Astrocyte (in vitro differentiated cells and primary cell): ENCODE data around the gene OOSP3. TPM values are rescaled to one million over a fixed set of nuclear protein-coding genes. Genes with fewer than 3 reads are reported as not detected.

Experiments used
- DNase-seq: peaks from one replicate; pipeline ENCODE4 v3.0.0-alpha.2; 2010; ENCODE audit warnings: low read depth
- FAIRE-seq: peaks from 2 replicates; lab custom pipeline; 2011; peaks lifted over from hg19 to GRCh38; lab: Jason Lieb, UNC
- H2AFZ ChIP-seq: 2 replicates; pipeline ENCODE4 v1.6.0; 2012; ENCODE audit warnings: low read depth, low read length, inconsistent platforms
- H3K27ac ChIP-seq: 2 replicates; pipeline ENCODE4 v1.5.1; 2011; ENCODE audit warnings: low read depth, low read length, inconsistent platforms
- H3K27me3 ChIP-seq: 2 replicates; pipeline ENCODE4 v1.6.0; 2011; ENCODE audit warnings: low read length, inconsistent platforms; ENCODE audit not compliant: insufficient read depth
- H3K36me3 ChIP-seq: 2 replicates; pipeline ENCODE4 v1.5.1; 2011; ENCODE audit warnings: low read length, inconsistent platforms; ENCODE audit not compliant: insufficient read depth
- H3K4me1 ChIP-seq: 2 replicates; pipeline ENCODE4 v1.5.1; 2011; ENCODE audit warnings: low read length, inconsistent platforms; ENCODE audit not compliant: insufficient read depth
- H3K4me2 ChIP-seq: 2 replicates; pipeline ENCODE4 v1.6.0; 2012; ENCODE audit warnings: low read length, inconsistent platforms
- H3K4me3 ChIP-seq: 2 replicates; pipeline ENCODE4 v1.5.1; 2011; ENCODE audit warnings: low read depth, mild to moderate bottlenecking, low read length, inconsistent platforms; ENCODE audit not compliant: insufficient read depth
- H3K79me2 ChIP-seq: 2 replicates; pipeline ENCODE4 v1.6.0; 2012; ENCODE audit warnings: mild to moderate bottlenecking, low read length, inconsistent platforms; ENCODE audit not compliant: insufficient read depth
- H3K9ac ChIP-seq: 2 replicates; pipeline ENCODE4 v1.6.0; 2012; ENCODE audit warnings: mild to moderate bottlenecking, low read length, inconsistent platforms
- H3K9me3 ChIP-seq: 2 replicates; pipeline ENCODE4 v1.5.1; 2012; ENCODE audit warnings: low read depth, mild to moderate bottlenecking, low read length, inconsistent platforms; ENCODE audit not compliant: insufficient read depth
- H4K20me1 ChIP-seq: 2 replicates; pipeline ENCODE4 v1.6.0; 2012; ENCODE audit warnings: low read length, inconsistent platforms; ENCODE audit not compliant: insufficient read depth
- H3K27ac Mint-ChIP-seq: one replicate; pipeline ENCODE4 v1.8.0; 2021; ENCODE audit warnings: mild to moderate bottlenecking, mixed read lengths; ENCODE audit not compliant: unreplicated experiment
- H3K27me3 Mint-ChIP-seq: one replicate; pipeline ENCODE4 v1.8.0; 2021; ENCODE audit warnings: low read depth, mixed read lengths; ENCODE audit not compliant: unreplicated experiment
- H3K36me3 Mint-ChIP-seq: one replicate; pipeline ENCODE4 v1.8.0; 2021; ENCODE audit warnings: low read depth, mixed read lengths; ENCODE audit not compliant: unreplicated experiment
- H3K4me1 Mint-ChIP-seq: one replicate; pipeline ENCODE4 v1.8.0; 2021; ENCODE audit warnings: low read depth, mixed read lengths; ENCODE audit not compliant: unreplicated experiment
- H3K4me3 Mint-ChIP-seq: one replicate; pipeline ENCODE4 v1.8.0; 2021; ENCODE audit warnings: mild to moderate bottlenecking, moderate library complexity, mixed read lengths; ENCODE audit not compliant: unreplicated experiment
- H3K9me3 Mint-ChIP-seq: one replicate; pipeline ENCODE4 v1.8.0; 2021; ENCODE audit warnings: mild to moderate bottlenecking, mixed read lengths; ENCODE audit not compliant: unreplicated experiment
- EZH2 ChIP-seq: IDR thresholded peaks from 2 replicates; pipeline ENCODE4 v1.6.1; 2012; ENCODE audit warnings: mild to moderate bottlenecking, low read length, inconsistent platforms; ENCODE audit not compliant: insufficient read depth
- total RNA-seq: library from RNA; stranded (reverse); gene quantifications from 2 replicates; pipeline ENCODE4 v1.2.1, GENCODE V29; 2021
- TF ChIP-seq, protein P1 (sequence below): IDR thresholded peaks from 2 replicates; pipeline ENCODE4 v1.5.1; 2011; ENCODE audit warnings: low read depth, mild to moderate bottlenecking, inconsistent platforms, low read length, moderate library complexity; ENCODE audit not compliant: insufficient read depth

The OOSP3 gene
- total RNA-seq, 1 donor from 2014 or later, result not detected

DNA sequence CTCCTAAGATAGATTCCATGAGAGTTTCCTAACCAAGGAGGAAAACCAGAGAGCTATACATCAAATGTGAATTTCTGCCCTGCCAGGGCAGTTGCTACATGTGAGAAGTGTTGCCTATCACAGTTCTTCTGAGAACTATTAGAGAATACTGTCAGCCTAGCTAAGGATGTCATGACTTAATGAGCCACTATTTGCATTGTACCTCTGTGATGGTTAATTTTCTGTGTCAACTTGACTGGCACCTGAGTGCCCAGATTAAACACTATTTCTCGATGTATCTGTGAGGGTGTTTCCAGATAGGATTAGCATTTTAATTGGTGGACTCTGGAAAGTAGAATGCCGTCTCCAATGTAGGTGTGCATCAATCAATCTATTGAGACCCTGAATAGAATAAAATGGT lies 10.6 kb upstream of the OOSP3 start:
- FAIRE-seq, result no peak
- Histone ChIP-seq H3K9ac (no peak overlapping the region), H3K4me1 (no peaks in the 10 kb centered on the region), H3K36me3 (no peaks in the 10 kb centered on the region), H3K4me2 (no peak overlapping the region), H3K4me3 (no peak overlapping the region), H2AFZ (no peak overlapping the region), H3K27me3 (no peaks in the 10 kb centered on the region), H3K27ac (no peak overlapping the region), H3K79me2 (no peaks in the 10 kb centered on the region), H3K9me3 (no peaks in the 10 kb centered on the region), H4K20me1 (no peaks in the 10 kb centered on the region)
- TF ChIP-seq, protein P1, sequence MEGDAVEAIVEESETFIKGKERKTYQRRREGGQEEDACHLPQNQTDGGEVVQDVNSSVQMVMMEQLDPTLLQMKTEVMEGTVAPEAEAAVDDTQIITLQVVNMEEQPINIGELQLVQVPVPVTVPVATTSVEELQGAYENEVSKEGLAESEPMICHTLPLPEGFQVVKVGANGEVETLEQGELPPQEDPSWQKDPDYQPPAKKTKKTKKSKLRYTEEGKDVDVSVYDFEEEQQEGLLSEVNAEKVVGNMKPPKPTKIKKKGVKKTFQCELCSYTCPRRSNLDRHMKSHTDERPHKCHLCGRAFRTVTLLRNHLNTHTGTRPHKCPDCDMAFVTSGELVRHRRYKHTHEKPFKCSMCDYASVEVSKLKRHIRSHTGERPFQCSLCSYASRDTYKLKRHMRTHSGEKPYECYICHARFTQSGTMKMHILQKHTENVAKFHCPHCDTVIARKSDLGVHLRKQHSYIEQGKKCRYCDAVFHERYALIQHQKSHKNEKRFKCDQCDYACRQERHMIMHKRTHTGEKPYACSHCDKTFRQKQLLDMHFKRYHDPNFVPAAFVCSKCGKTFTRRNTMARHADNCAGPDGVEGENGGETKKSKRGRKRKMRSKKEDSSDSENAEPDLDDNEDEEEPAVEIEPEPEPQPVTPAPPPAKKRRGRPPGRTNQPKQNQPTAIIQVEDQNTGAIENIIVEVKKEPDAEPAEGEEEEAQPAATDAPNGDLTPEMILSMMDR, result no peak
- no peak for TF ChIP-seq EZH2
- DNase-seq, result no peak
- H3K27me3 Mint-ChIP-seq, result no peaks in the 10 kb centered on the region
- no peaks in the 10 kb centered on the region for H3K36me3 Mint-ChIP-seq
- H3K9me3 Mint-ChIP-seq, result peaks cover 3% of the 10 kb centered on the region
- peaks cover 9% of the 10 kb centered on the region for H3K4me1 Mint-ChIP-seq
- no peak overlapping the region for H3K27ac Mint-ChIP-seq
- no peak overlapping the region for H3K4me3 Mint-ChIP-seq

DNA sequence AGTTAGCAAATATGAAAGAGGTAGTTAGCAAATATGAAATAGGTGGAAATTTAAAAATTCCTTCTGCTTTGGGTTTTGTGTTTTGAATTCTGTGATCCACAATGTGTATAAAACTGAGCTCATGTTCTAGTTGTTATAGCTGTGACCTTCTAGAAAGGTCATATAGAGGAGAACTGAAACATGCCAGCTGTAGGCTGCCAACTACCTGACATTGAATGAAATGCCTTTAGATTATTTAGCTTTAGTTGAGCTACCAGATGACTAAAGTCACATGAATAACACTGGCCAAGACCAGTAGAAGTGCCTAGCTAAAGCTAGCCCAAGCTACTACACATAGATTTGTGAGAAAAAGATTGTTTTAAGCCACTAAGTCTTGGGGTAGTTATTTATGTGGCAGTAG lies 6.5 kb upstream of the OOSP3 start:
- no peak for FAIRE-seq
- no peak for DNase-seq
- TF ChIP-seq EZH2, result no peak
- TF ChIP-seq, protein P1, result no peak
- Histone ChIP-seq H3K9ac (no peak overlapping the region), H3K4me3 (no peak overlapping the region), H3K79me2 (no peaks in the 10 kb centered on the region), H3K27ac (no peak overlapping the region), H3K36me3 (no peaks in the 10 kb centered on the region), H4K20me1 (no peaks in the 10 kb centered on the region), H2AFZ (no peak overlapping the region), H3K4me1 (no peaks in the 10 kb centered on the region), H3K27me3 (no peaks in the 10 kb centered on the region), H3K9me3 (no peaks in the 10 kb centered on the region), H3K4me2 (no peak overlapping the region)
- Mint-ChIP-seq H3K9me3 (peaks cover 3% of the 10 kb centered on the region), H3K27me3 (no peaks in the 10 kb centered on the region), H3K27ac (no peak overlapping the region), H3K4me3 (no peak overlapping the region), H3K4me1 (no peaks in the 10 kb centered on the region), H3K36me3 (no peaks in the 10 kb centered on the region)

DNA sequence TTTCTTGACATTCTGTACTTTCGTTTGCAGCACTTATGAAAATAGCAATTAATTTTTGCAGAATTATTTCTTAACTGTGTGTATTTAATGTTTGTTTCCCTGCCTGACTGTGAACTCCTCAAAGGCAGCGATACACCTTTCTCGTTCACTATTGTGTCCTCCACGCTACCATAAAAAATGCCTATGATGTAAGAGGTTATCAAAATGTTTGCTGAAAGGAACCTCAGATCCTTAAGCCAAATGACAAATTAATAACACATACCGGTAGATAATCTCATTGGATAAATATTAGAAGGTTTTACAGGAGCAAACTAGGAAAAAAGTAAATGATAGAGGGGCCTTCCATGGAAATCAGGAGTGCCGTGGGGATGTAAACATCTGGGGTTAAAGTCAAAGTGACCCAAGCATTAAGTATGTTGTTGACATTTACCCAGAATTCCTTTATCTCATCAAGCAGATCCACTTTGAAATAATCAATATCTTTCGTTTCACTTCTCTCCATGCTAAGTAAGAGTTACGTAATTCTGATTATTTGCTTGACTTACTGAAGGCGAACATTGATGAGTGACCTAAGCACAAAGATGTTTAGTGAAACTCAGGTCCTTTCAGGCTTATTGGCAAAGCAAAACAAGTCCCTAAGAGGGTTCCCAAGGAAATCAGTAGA lies 2.6 kb upstream of the OOSP3 start:
- FAIRE-seq (no peak), DNase-seq (no peak)
- no peak for TF ChIP-seq EZH2
- TF ChIP-seq, protein P1, result no peak
- no peaks in the 10 kb centered on the region for H3K79me2 ChIP-seq
- H3K27ac ChIP-seq, result no peak overlapping the region
- H3K27me3 Mint-ChIP-seq, result no peaks in the 10 kb centered on the region
- no peaks in the 10 kb centered on the region for H4K20me1 ChIP-seq
- H3K4me3 ChIP-seq, result no peak overlapping the region
- peaks cover 2% of the 10 kb centered on the region for H3K9me3 Mint-ChIP-seq
- H3K4me3 Mint-ChIP-seq, result no peak overlapping the region
- H3K4me1 ChIP-seq, result no peaks in the 10 kb centered on the region
- H3K36me3 ChIP-seq, result no peaks in the 10 kb centered on the region
- no peak overlapping the region for H3K4me2 ChIP-seq
- H3K9me3 ChIP-seq, result no peaks in the 10 kb centered on the region
- no peaks in the 10 kb centered on the region for H3K36me3 Mint-ChIP-seq
- no peaks in the 10 kb centered on the region for H3K27me3 ChIP-seq
- no peak overlapping the region for H3K27ac Mint-ChIP-seq
- peaks cover 8% of the 10 kb centered on the region for H3K4me1 Mint-ChIP-seq
- H2AFZ ChIP-seq, result no peak overlapping the region
- no peak overlapping the region for H3K9ac ChIP-seq
